ENCODE measurements around the gene ZNF688.
A peak's percentile ranks its signal among the peaks of the same experiment; 100 is the strongest.
"Not testable (repeated sequence)": the region's sequence is repeated elsewhere in the genome, so short reads cannot be mapped to it uniquely, and the experiment has no call there.

ZNF688 gene

GRCh38 chr16:30532285-30533145 is 39.0 kb downstream of the ZNF688 start:
- no peak for DNase-seq

DNA sequence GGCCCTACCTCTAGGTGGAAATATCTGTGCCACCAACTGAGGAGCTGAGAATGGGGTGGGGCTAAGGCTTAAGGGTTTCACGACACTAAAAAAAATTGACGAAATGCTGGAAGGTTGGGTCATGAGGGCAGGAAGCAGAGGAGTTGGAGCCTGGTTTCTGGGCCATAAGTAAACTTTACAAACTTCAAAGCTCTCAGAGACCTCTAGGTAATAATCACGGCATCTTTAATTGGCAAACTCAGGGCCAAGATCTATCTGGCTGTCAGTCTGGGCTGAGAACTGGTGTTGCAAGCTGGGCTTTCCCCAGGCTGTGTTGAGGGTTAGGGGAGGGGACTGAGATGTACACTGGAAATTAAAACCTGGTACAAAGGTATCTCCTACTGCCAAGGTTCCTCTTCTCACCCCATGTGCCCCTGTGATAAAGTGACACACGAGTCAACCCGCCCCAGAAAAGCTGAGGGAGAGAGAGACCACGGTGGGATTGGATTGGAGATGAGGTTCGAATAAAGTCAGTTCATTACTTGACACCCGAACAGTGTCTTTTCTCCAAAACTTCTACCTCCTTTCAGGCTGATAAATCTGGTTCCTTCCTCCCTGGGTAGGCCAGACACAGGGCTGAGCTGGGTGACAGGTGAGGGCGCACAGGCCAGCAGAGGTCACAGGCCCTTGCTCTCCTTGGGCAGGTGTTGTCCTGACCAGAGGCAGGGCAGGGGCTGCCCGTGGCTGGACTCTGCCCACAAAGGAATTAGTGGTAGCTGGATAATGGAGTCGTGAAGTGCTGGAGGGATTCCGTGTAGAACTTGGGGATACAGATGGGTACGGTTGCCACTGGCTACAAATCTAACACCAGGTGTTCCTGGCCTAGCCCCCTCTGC is 41.1 kb downstream of the ZNF688 start:
- no peak for DNase-seq

DNA sequence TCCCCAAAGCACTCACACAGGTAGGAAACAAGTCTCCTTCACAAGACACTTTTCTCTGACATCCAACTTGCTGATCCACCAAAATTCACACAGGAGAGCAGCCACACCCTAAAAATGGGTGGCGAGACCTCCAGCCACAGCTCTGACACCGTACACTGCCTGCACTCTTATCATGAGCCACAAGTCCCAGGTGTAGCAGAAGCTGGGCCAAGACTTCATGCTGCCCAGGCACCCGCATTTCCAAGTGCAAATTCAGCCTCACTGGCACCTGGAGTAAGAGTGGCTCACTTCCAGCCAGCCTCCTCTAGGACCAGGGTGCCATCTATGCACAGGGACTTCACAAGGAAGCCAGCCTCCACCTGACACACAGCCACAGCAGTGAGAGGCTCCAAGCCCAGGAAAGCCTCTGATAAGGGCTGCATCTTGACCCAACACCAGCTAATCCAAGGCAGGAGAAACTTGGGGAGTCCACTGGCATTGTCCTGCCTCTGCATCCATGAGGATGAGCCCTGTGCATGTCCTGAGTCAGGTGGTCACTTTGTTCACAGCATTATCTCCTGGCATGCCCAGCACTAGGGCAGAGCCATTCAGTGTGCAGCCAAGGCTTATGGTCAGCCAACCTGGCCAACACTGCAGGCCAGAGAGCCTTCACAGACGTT is 42.6 kb downstream of the ZNF688 start:
- no peak for DNase-seq

DNA sequence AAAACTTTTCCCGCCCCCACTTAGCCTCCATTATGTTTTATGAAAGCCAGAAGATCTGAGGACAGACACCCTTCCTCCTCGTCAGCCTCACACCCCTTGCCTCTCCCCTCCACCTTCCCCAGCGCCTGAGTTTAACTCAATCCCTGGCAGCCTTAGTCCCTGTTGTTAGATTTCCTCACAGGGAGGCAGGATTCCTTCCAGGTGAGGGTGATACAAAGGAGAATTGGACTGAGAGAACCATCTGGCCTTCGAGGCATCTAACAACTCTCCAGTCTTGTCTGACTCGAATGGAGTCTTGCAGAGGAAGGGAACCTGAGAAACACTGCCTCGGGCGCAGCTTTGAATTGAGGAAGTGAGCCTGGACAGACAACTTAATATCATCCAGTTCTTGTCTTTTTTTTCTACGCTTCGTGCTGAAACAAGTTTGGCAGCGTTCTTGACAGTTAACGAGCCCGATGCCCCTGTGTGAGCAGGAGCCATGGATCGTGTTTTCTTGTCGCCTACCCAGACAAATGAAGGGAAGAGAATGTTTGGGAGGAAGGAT is 43.8 kb downstream of the ZNF688 start:
- DNase-seq = peak in 1 of 2 experiments; percentile 48

DNA sequence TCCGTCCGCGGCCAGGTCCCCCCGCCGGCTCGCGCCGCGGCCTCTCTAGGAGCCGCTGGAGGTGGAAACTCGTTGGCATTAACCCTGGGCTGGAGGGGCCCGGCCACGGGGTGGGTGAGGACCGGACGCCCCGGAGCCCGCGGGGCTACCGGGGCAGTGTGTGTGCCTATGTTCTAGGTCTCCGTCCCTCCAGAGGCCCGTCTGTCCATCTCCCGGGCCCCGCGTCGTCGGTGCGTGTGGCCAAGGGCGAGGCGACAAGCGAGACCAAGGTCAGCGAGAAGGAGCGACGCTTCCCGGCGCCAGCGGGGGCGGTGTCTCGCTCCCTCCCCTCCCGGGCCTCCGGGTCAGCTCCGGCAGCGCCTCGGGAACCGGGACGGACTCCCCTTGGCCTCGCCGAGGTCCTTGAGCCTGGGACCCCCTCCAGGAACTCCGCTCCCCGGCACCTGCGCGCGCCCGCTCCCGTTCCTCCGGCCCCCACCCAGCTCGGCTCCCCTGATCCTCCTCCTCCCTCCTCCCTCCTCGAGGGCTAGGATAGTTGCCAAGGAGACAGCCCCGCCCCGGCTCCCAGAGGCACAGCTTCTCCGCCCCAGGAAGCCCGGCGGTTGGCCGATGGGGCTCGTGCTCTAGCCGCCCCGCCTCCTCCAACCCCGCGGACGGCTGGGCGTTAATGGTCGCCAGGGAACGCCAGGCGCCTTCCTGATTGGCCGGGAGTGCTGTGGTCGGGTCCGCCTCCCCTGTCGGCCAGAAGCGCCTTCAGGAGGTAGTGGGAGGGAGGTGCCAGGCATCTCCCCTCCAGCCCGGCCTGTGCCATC is 44.5 kb downstream of the ZNF688 start:
- DNase-seq = peak; percentile 96 to 98

DNA sequence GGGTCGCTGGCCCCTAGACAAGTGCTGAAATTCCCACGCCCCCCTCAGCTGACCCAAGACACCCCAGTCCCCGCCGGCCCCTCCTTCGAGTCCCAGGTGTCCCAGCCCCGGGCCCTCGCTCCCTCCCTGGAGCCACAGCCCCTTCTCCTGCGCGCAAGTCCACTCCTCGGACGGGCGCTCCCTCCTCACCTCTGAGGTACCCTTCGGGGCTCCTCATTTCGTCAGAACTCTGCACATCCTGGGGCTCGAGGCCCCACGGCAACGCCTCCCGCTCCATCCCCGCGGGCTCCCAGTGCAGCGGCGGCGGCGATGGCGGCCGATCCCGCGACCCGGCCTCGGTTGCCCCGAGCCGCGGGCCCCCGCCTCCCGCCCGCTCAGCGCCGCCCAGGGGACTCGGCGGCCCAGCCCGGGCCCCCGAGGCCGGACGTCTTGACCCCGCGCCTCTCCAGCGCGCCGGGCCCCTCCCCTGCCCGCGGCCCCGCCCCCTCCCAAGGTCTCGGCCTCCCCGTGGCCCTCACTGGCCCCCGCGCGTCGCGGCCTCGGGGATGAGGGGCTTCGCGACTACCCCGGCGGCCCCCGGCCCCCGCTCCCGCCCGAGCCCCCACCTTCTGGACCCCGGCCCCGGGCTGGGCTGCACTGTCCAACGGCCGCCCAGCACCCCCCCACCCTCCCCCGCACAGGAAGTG is 45.2 kb downstream of the ZNF688 start, which contains the start of gene ZNF768:
TSS of gene ZNF768 (minus strand) at position 430 of the 686 bp plus-strand sequence. CDS start at position 277, 153 bp downstream.
- peak in 1 of 2 experiments; percentile 67 for DNase-seq

GRCh38 chr16:30525844-30526136 is 45.7 kb downstream of the ZNF688 start:
- no peak for DNase-seq

DNA sequence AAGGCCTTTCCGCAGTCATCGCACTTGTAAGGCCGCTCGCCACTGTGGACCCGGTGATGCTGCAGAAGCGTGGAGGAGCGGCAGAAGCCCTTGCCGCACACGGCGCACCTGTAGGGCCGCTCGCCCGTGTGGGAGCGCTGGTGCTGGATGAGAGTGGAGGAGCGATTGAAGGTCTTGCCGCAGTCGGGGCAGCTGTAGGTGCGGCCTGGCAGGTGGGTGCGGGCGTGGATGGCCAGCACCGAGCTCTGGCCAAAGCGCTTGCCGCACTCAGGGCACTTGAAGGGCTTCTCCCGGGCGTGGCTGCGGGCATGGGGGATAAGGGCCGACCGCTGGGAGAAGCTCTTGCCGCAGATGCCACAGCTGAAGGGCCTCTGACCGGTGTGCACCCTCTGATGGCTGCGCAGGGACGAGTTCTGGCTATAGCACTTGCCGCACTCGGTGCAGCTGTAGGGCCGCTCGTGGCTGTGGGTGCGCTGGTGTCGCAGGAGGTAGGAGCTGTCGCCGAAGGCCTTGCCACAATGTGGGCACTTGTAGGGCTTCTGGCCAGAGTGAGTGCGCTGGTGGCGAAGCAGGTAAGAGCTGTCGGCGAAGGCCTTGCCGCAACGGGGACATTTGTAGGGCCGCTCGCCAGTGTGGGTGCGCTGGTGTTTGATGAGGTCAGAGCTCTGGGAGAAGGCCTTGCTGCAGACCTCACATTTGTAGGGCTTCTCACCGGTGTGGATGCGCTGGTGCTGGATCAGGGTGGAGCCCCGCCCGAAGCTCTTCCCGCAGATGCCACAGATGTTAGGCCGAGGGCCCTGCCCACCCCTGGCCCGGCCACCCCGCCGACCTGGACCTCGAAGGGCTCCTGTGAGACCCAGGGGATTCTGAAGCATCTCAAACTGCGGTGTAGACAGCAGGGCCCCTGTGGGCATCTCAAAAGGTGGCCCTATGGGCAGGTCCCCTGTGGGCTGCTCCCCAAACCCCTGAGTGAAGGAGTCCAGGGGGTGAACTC is 46.6 kb downstream of the ZNF688 start:
- no peak for DNase-seq

DNA sequence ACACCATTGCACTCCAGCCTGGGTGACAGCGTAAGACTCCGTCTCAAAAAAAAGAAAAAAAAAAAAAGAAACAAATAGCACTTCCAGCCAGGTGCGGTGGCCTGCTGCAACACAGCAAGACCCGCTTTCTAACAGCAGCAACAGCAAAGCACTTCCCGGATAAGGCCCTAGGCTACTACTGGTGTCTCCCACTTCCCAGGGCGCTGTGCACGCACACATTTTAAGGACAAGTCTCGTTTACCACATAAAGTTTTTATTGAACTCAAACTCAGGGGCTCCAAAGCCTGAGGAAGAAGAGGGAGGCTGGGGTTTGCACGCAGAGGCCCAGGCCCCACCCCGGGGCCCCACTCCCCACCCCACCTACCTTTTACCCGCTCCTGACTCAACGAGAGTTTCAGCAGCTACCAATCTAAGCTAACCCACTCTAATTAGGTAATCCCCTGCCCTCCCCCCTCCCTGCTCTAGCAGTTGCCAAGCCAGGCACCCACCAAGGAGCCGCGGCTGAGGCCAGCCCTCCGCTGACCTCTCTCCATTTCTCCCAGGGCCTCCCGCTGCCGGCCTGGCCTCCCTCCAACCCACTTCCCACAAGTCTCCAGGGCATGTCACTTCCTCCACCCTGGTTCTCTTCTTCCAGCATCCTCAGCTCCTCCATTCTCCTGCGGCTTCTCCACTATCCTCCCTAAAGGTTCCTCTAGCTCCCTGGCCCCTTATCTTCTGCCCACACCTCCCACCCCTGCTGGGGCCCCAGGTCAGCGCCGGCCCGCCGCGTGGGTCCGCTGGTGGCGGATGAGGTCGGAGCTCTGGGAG is 47.5 kb downstream of the ZNF688 start:
- no peak for DNase-seq

GRCh38 chr16:30522702-30523463 is 48.6 kb downstream of the ZNF688 start:
- not testable (repeated sequence) for DNase-seq

- DNase-seq = no peak
Observed at GRCh38 chr16:30521873-30522641, 49.5 kb downstream of the ZNF688 start.

GRCh38 chr16:30521476-30521872 is 50.0 kb downstream of the ZNF688 start:
- DNase-seq = no peak
